Measurements from ENCODE around the gene AARS1. TPM values are rescaled to one million over a fixed set of nuclear protein-coding genes. Genes with fewer than 3 reads are reported as not detected.
"Not testable (repeated sequence)": the region's sequence is repeated elsewhere in the genome, so short reads cannot be mapped to it uniquely, and the experiment has no call there.

Gene AARS1
- total RNA-seq, 1 donor from 2014 or later: 98.4 TPM

- intact Hi-C loops (cut with micrococcal nuclease): not testable (repeated sequence)
Observed at GRCh38 chr16:70231831-70232230, 57.5 kb downstream of the AARS1 start.

GRCh38 chr16:70226024-70226423 lies 63.3 kb downstream of the AARS1 start:
- intact Hi-C loops (cut with micrococcal nuclease): not testable (repeated sequence)

GRCh38 chr16:70225430-70225829 lies 63.9 kb downstream of the AARS1 start:
- intact Hi-C loops (cut with micrococcal nuclease): not testable (repeated sequence)

GRCh38 chr16:70224645-70225044 lies 64.7 kb downstream of the AARS1 start:
- intact Hi-C loops (cut with micrococcal nuclease): not testable (repeated sequence)

GRCh38 chr16:70223971-70224513 lies 65.3 kb downstream of the AARS1 start:
- intact Hi-C loops (cut with micrococcal nuclease): not testable (repeated sequence)

GRCh38 chr16:70223216-70223615 lies 66.1 kb downstream of the AARS1 start:
- intact Hi-C loops (cut with micrococcal nuclease): not testable (repeated sequence)

GRCh38 chr16:70222574-70222973 lies 66.7 kb downstream of the AARS1 start:
- intact Hi-C loops (cut with micrococcal nuclease): not testable (repeated sequence)

- intact Hi-C loops (cut with micrococcal nuclease): not testable (repeated sequence)
Observed at GRCh38 chr16:70218586-70218985, 70.7 kb downstream of the AARS1 start.

GRCh38 chr16:70206382-70206781 lies 82.9 kb downstream of the AARS1 start:
- intact Hi-C loops (cut with micrococcal nuclease): not testable (repeated sequence)

- intact Hi-C loops (cut with micrococcal nuclease): not testable (repeated sequence)
Observed at GRCh38 chr16:70204668-70205405, 84.5 kb downstream of the AARS1 start.

- intact Hi-C loops (cut with micrococcal nuclease): not testable (repeated sequence)
Observed at GRCh38 chr16:70204010-70204409, 85.3 kb downstream of the AARS1 start.

GRCh38 chr16:70203508-70203907 lies 85.8 kb downstream of the AARS1 start:
- intact Hi-C loops (cut with micrococcal nuclease): not testable (repeated sequence)

Other genes starting within 250 kb of the AARS1 start
- 40.5 and 45.3 TPM in 2 replicates for gene PDPR, start 175.2 kb downstream of the AARS1 start, total RNA-seq
- gene CLEC18C, start 115.7 kb downstream of the AARS1 start, total RNA-seq: 0.66 and 1.2 TPM in 2 replicates
- 27.5 and 28.3 TPM in 2 replicates for gene EXOSC6, start 37.6 kb downstream of the AARS1 start, total RNA-seq
- 29.1 and 35.3 TPM in 2 replicates for gene DDX19B, start 9.7 kb upstream of the AARS1 start, total RNA-seq
- 41.0 and 45.7 TPM in 2 replicates for gene DDX19A, start 57.4 kb upstream of the AARS1 start, total RNA-seq
- gene ST3GAL2, start 149.6 kb upstream of the AARS1 start, total RNA-seq: 38.2 and 40.6 TPM in 2 replicates
- gene FCSK, start 165.1 kb upstream of the AARS1 start, total RNA-seq: 22.5 and 24.4 TPM in 2 replicates
- 55.8 and 57.9 TPM in 2 replicates for gene COG4, start 234.0 kb upstream of the AARS1 start, total RNA-seq
- gene SF3B3, start 234.3 kb upstream of the AARS1 start, total RNA-seq: 381 and 387 TPM in 2 replicates

Data from T-helper 1 cell treated with Interleukin-12 subunit alpha and Interleukin-12 subunit beta and Interleukin-4 antibody, amounts not matched to agents 30 ng/mL and 1 ng/mL, for 36 hours (primary cell).